Esophagus (tissue), 2 donors: Measurements from ENCODE around the gene ZBTB38. TPM values are rescaled to one million over a fixed set of nuclear protein-coding genes. Genes with fewer than 3 reads are reported as not detected.
A peak's percentile ranks its signal among the peaks of the same experiment; 100 is the strongest.

Experiments
- H3K27ac ChIP-seq, 2 donors: one replicate each; pipeline ENCODE4 v1.5.1; 2013; ENCODE audit warnings: low read depth in 2 of 2, mild to moderate bottlenecking in 2 of 2, inconsistent platforms in 1 of 2, low read length in 1 of 2, moderate library complexity in 1 of 2
- H3K27me3 ChIP-seq, 2 donors: one replicate each; pipeline ENCODE4 v1.6.1; 2013; ENCODE audit warnings: low read length in 2 of 2, control low read depth in 1 of 2, mild to moderate bottlenecking in 1 of 2; ENCODE audit not compliant: insufficient read depth in 2 of 2, control insufficient read depth in 1 of 2
- H3K36me3 ChIP-seq, 2 donors: one replicate each; pipeline ENCODE4 v1.6.1; 2013; ENCODE audit warnings: low read length in 1 of 2; ENCODE audit not compliant: control insufficient read depth in 2 of 2, insufficient read depth in 2 of 2
- H3K4me1 ChIP-seq, 2 donors: one replicate each; pipeline ENCODE4 v1.6.1; 2013; ENCODE audit warnings: low read length in 1 of 2; ENCODE audit not compliant: control insufficient read depth in 2 of 2, insufficient read depth in 2 of 2
- H3K4me3 ChIP-seq, 2 donors: one replicate each; pipeline ENCODE4 v1.5.1; 2013; ENCODE audit warnings: low read length in 2 of 2, mild to moderate bottlenecking in 2 of 2, low read depth in 1 of 2, moderate library complexity in 1 of 2
- H3K9me3 ChIP-seq, 2 donors: one replicate each; pipeline ENCODE4 v1.6.1; 2013; ENCODE audit warnings: mild to moderate bottlenecking in 2 of 2, low read depth in 1 of 2, low read length in 1 of 2, moderate library complexity in 1 of 2; ENCODE audit not compliant: control insufficient read depth in 2 of 2, insufficient read depth in 1 of 2
- WGBS, 2 donors: extraction: QIAGEN DNeasy Blood & Tissue Kit; methylation state at CpG; one replicate each; pipeline ENCODE4 v1.1.7; 2013; 5-methylcytosine and 5-hydroxymethylcytosine counted together
- polyA plus RNA-seq, 2 donors: library from polyadenylated mRNA; stranded (reverse); fragments of 200-250 nt; gene quantifications; one replicate each; pipeline ENCODE4 v1.2.3, GENCODE V29; 2013
- donor health status: healthy with polysubstance abuse.
- donor health status: Bipolar disorder and iron deficiency.

The ZBTB38 gene
- polyA plus RNA-seq, 2 donors: 3.4 to 5.9 TPM

GRCh38 chr3:141407047-141407446 is 38.7 kb downstream of the ZBTB38 start:
- H3K27ac ChIP-seq: no peak overlapping the region
- no peaks in the 10 kb centered on the region for H3K27me3 ChIP-seq
- H3K4me3 ChIP-seq: no peak overlapping the region
- H3K36me3 ChIP-seq: peaks cover 5 to 6% of the 10 kb centered on the region in 2 donors
- no peaks in the 10 kb centered on the region for H3K9me3 ChIP-seq
- H3K4me1 ChIP-seq: peaks cover 2 to 10% of the 10 kb centered on the region in 2 donors
- WGBS, 2 donors: 62 to 73% methylated on average over 4 of the region's 4 CpGs

- Histone ChIP-seq H3K4me3 (no peak overlapping the region), H3K36me3 (peaks cover 5 to 6% of the 10 kb centered on the region in 2 donors), H3K9me3 (no peaks in the 10 kb centered on the region), H3K27me3 (no peaks in the 10 kb centered on the region), H3K4me1 (peaks cover 2 to 10% of the 10 kb centered on the region in 2 donors), H3K27ac (no peak overlapping the region)
- WGBS, 2 donors: 93 to 95% methylated on average over 2 of the region's 2 CpGs
Observed at GRCh38 chr3:141407825-141408224, 39.5 kb downstream of the ZBTB38 start.

GRCh38 chr3:141408596-141408995 is 40.3 kb downstream of the ZBTB38 start:
- H3K4me3 ChIP-seq: no peak overlapping the region
- H3K27me3 ChIP-seq: no peaks in the 10 kb centered on the region
- WGBS, 2 donors: 60 to 85% methylated on average over 1 of the region's 1 CpG
- H3K36me3 ChIP-seq: peaks cover 5 to 6% of the 10 kb centered on the region in 2 donors
- H3K27ac ChIP-seq: peak overlapping the region in 1 of 2 donors; percentile 4
- H3K4me1 ChIP-seq: peaks cover 5 to 10% of the 10 kb centered on the region in 2 donors
- H3K9me3 ChIP-seq: no peaks in the 10 kb centered on the region

GRCh38 chr3:141409940-141410241 is 41.6 kb downstream of the ZBTB38 start:
- Histone ChIP-seq H3K9me3 (no peaks in the 10 kb centered on the region), H3K36me3 (peaks cover 2 to 4% of the 10 kb centered on the region in 2 donors), H3K4me1 (peaks cover 6 to 8% of the 10 kb centered on the region in 2 donors), H3K4me3 (no peak overlapping the region), H3K27me3 (no peaks in the 10 kb centered on the region), H3K27ac (peak overlapping the region; percentile 81 to 92)
- WGBS, 2 donors: 56 to 69% methylated on average over 3 of the region's 3 CpGs

- 27 to 34% methylated on average over 3 of the region's 3 CpGs for WGBS, 2 donors
- H3K4me3 ChIP-seq: no peak overlapping the region
- H3K36me3 ChIP-seq: peaks cover 2 to 4% of the 10 kb centered on the region in 2 donors
- no peaks in the 10 kb centered on the region for H3K9me3 ChIP-seq
- H3K27me3 ChIP-seq: no peaks in the 10 kb centered on the region
- H3K4me1 ChIP-seq: peaks cover 6 to 8% of the 10 kb centered on the region in 2 donors
- peak overlapping the region; percentile 81 to 92 for H3K27ac ChIP-seq
Observed at GRCh38 chr3:141410408-141410807, 42.1 kb downstream of the ZBTB38 start.

GRCh38 chr3:141410846-141411245 is 42.5 kb downstream of the ZBTB38 start:
- Histone ChIP-seq H3K36me3 (peaks cover 2 to 8% of the 10 kb centered on the region in 2 donors), H3K27ac (peak overlapping the region; percentile 80 to 81), H3K4me1 (peaks cover 6 to 8% of the 10 kb centered on the region in 2 donors), H3K4me3 (no peak overlapping the region), H3K27me3 (no peaks in the 10 kb centered on the region), H3K9me3 (no peaks in the 10 kb centered on the region)
- WGBS, 2 donors: 49 to 51% methylated on average over 3 of the region's 3 CpGs

- WGBS, 2 donors: 38 to 57% methylated on average over 7 of the region's 7 CpGs
Observed at GRCh38 chr3:141411251-141411771, 43.0 kb downstream of the ZBTB38 start.

GRCh38 chr3:141412087-141412935 is 44.0 kb downstream of the ZBTB38 start:
- H3K36me3 ChIP-seq: peaks cover 2 to 8% of the 10 kb centered on the region in 2 donors
- WGBS, 2 donors: 5 to 11% methylated on average over 10 of the region's 10 CpGs
- H3K4me1 ChIP-seq: peaks cover 6 to 8% of the 10 kb centered on the region in 2 donors
- peak overlapping the region in 1 of 2 donors; percentile 47 for H3K4me3 ChIP-seq
- H3K9me3 ChIP-seq: no peaks in the 10 kb centered on the region
- no peaks in the 10 kb centered on the region for H3K27me3 ChIP-seq
- H3K27ac ChIP-seq: peak overlapping the region; percentile 93

More at GRCh38 chr3:141411251-141411771, 43.0 kb downstream of the ZBTB38 start:
- H3K4me1 ChIP-seq: peaks cover 6 to 8% of the 10 kb centered on the region in 2 donors
- H3K27ac ChIP-seq: peak overlapping the region; percentile 81 to 90
- no peaks in the 10 kb centered on the region for H3K27me3 ChIP-seq
- H3K36me3 ChIP-seq: peaks cover 2 to 8% of the 10 kb centered on the region in 2 donors
- no peaks in the 10 kb centered on the region for H3K9me3 ChIP-seq
- no peak overlapping the region for H3K4me3 ChIP-seq

- H3K27me3 ChIP-seq: no peaks in the 10 kb centered on the region
- peak overlapping the region; percentile 93 for H3K27ac ChIP-seq
- H3K4me3 ChIP-seq: peak overlapping the region in 1 of 2 donors; percentile 47
- H3K4me1 ChIP-seq: peaks cover 6 to 8% of the 10 kb centered on the region in 2 donors
- H3K9me3 ChIP-seq: no peaks in the 10 kb centered on the region
- 21 to 27% methylated on average over 11 of the region's 11 CpGs for WGBS, 2 donors
- peaks cover 2 to 8% of the 10 kb centered on the region in 2 donors for H3K36me3 ChIP-seq
Observed at GRCh38 chr3:141412936-141413354, 44.6 kb downstream of the ZBTB38 start.
